ENCODE data around the gene PGLYRP3.

GRCh38 chr1:153292185-153292584 is 20.6 kb downstream of the PGLYRP3 start:
- TF ChIP-seq CTCF (conservative IDR thresholded peaks at IDR 0.05) (no peak), EZH2 (IDR thresholded peaks at IDR 0.05; ENCODE audit: low read depth) (no peak)
